Right ventricle myocardium superior (tissue), 1 donor: ENCODE data around the gene ZNF528. TPM values are rescaled to one million over a fixed set of nuclear protein-coding genes. Genes with fewer than 3 reads are reported as not detected.
A peak's percentile ranks its signal among the peaks of the same experiment; 100 is the strongest.

ENCODE experiments used
- ATAC-seq: fragments of 200-7000 bp; cut with Tn5 transposase; one replicate; pipeline ENCODE4 v1.9.1; 2020; ENCODE audit warnings: mild to moderate bottlenecking; ENCODE audit not compliant: poor library complexity
- DNase-seq: peaks from one replicate; pipeline ENCODE4 v3.0.0-alpha.2; 2020
- intact Hi-C: fragments of 100-400 bp; cut with DNase I; formaldehyde crosslinking; loops from one replicate; pipeline ENCODE4 v1.11.2; 2022
- long read RNA-seq: library from polyadenylated mRNA; unstranded; transcript quantifications from one replicate; pipeline ENCODE4 v2.0.0, GENCODE V29; 2021
- total RNA-seq: library from RNA; stranded (reverse); fragmentation: NEBNext Ultra II Directional; extraction: Animal tissue kit (Norgen Biotek cat#: 25700); gene quantifications from one replicate; pipeline ENCODE4 v1.2.1, GENCODE V29; 2021
- donor health status: DM: no; HTN: yes; CAD: no; lungs with severe emphysema.

The ZNF528 gene
- 10.8 TPM for total RNA-seq
- long read RNA-seq, partial matches to known transcripts, result 1 of 5 reads
- long read RNA-seq, other reads (novel, unspliced or antisense), result 4 of 5 reads

DNA sequence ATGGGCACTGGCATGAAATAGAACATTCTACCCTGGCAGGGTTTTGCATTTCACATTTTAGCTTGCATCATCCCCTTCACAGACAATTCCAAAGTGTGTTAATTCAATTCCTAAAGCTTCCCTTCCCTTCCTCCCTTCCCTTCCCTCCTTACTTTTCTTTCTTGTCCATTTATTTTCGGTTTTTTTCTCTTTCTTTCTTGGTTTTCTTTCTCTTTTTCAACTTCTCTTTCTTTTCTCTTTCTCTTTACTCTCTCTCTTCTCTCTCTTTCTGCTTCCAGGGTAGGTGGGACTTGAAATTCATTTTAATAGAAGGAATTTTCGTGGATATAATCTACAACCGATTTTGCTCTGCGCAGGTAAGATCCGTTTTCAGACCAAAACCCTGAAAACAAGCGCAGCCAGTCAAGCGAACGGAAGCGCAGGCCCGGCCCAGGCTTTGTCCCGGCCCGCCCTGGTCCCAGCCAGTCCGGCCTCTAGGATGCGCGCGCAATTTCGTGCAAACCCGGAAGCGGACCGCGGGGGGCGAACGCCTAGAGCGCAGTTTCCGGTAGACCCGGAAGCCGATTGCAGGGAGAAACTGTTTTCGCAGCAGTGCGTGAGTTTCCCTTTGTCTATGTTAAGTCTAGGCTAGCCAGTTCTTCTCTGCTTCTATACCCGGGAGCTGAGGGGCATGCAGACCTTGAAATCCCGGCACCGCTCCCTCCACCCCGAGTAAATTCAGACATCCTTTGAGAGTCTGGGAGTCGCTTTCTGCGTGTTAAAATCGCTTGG, at the start of gene ZNF528:
TSS of gene ZNF528 (plus strand) at position 540 of the 771 bp plus-strand sequence. CDS start 4,165 bp downstream, outside the sequence.
- intact Hi-C loops, result no loop called here
- DNase-seq, result peak; percentile 98
- ATAC-seq, result peak; percentile 100

GRCh38 chr19:52351512-52351911, 46.1 kb upstream of the ZNF528 start:
- no peak for ATAC-seq
- no peak for DNase-seq
- intact Hi-C loops, result no loop called here

- intact Hi-C loops, result no loop called here
- no peak for ATAC-seq
- DNase-seq, result no peak
Observed at GRCh38 chr19:52366414-52366824, 31.2 kb upstream of the ZNF528 start.

DNA sequence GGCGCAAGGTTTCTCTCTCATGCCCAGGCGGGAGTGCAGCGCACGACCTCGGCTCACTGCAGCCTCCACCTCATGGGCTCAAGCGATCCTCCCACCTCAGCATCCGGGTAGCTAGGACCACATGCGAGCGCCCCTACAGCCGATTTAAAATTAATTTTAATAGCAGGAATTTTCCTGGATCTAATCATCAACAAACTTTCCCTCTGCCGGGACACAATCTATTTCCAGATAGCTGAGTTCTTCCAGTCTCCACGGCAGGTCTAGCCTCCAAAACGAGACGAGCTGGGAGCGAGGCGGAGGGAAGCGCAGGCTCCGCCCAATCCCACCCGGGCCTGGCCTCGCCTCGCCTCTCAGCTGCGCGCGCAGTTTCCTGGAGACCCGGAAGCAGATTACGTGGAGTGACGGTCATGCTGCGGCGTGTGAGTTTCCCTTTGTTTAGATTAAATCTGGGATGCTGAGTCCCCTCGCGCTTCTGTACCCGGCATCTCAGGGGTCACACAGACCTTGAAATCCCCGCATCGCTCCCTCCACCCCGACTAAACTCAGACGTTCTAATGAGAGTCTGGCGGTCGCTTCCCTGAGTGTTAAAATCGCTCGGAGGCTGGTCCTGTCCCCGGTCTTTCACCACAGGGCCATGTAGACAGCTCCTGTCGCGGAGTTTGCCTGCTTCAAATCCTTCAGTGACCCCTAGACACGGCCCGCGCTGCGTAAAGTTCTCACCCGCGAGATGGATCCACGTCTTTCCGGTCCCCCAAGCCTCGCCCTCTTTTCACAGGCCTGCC, 27.9 kb upstream of the ZNF528 start, which contains the start of gene ZNF880:
TSS of gene ZNF880 (plus strand) at position 365 of the 782 bp plus-strand sequence. CDS start at position 408, 43 bp downstream.
- ATAC-seq (peak; percentile 100), DNase-seq (peak; percentile 97)
- intact Hi-C loops, result no loop called here

DNA sequence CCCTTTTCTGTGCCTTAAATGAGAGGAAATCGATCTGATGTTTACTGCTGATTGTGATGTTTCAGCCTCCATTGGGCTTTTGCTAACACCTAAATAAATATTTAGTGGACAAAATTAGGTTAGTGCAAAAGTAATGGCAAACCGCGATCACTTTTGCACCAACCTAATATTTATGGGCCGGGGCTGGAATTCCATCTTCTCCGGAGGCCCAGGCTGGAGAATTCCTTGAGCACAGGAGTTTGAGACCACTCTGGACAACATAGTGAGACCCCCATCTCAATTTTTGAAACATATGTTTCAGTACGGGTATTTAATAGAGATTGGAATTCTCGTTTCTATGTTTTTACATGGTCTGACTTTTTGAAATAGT, 27.3 kb upstream of the ZNF528 start:
- ATAC-seq, result no peak
- intact Hi-C loops, result no loop called here

GRCh38 chr19:52391135-52391534, 6.5 kb upstream of the ZNF528 start:
- intact Hi-C loops, result no loop called here
- ATAC-seq, result no peak
- no peak for DNase-seq

More for the DNA sequence above, 27.3 kb upstream of the ZNF528 start:
- no peak for DNase-seq

GRCh38 chr19:52398081-52398441, 412 bp downstream of the ZNF528 start:
- intact Hi-C loops, result no loop called here

DNA sequence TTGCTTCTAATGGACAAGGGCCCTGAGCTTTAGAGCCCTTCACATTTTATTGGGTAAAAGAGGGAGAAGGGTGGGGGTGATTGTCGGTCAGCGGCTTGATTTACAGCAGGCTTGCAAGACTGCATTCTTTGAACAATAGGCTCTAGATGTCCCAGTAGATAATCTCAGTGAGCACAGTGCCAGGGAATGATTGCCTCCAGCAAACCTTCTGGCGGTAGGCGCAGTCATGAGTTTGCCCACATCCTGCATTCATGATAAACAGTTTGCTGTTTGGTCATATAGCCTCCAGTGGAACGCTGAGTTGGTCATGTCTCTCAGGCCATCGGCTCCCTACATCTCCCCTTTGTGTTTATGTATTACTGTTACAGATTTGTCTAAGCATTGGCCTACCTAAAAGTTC, 12.6 kb downstream of the ZNF528 start:
- ATAC-seq (no peak), DNase-seq (no peak)
- intact Hi-C loops, result no loop called here

More at GRCh38 chr19:52398081-52398441, 412 bp downstream of the ZNF528 start:
- DNase-seq, result no peak
- peak; percentile 37 for ATAC-seq

GRCh38 chr19:52415711-52416110, 18.1 kb downstream of the ZNF528 start:
- DNase-seq (no peak), ATAC-seq (no peak)
- intact Hi-C loops, result no loop called here

DNA sequence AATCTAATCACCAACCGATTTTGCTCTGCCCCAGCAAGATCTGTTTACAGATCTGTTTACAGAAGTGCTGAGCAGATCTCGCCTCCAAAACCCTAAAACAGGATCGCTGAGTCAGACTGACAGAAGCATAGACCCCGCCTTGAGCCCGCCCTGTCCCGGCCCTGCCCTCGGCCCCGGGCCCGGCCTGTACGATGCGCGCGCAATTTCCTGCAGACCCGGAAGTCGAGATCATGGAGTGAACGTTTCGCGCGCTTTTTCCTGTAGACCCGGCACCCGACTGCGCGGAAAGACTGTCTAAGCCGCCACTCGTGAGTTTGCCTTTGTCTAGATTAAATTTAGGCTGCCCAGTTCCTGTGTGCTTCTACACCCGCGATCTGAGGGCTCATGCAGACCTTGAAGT, 31.3 kb downstream of the ZNF528 start, which contains the start of gene ZNF534:
TSS of gene ZNF534 (plus strand) at position 212 of the 400 bp plus-strand sequence. CDS start 2,327 bp downstream, outside the sequence.
- no peak for DNase-seq
- intact Hi-C loops, result no loop called here
- no peak for ATAC-seq

DNA sequence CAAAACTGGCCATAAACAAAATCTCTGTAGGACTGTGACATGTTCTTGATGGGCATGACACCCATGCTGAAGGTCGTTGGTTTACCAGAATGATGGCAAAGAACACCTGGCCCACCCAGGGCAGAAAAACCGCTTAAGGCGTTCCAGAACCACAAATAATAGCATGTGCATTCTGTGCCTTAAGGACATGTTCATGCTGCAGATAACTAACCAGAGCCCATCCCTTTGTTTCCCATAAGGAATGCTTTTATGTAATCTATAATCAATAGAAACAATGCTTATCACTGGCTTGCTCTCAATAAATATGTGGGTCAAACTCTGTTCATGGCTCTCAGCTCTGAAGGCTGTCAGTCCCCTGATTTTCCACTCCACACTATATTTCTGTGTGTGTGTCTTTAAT, 44.5 kb downstream of the ZNF528 start:
- intact Hi-C loops, result no loop called here
- DNase-seq, result no peak

GRCh38 chr19:52444506-52444905, 46.9 kb downstream of the ZNF528 start:
- no peak for ATAC-seq
- DNase-seq, result no peak
- intact Hi-C loops, result no loop called here

More for the DNA sequence above, 44.5 kb downstream of the ZNF528 start:
- no peak for ATAC-seq

- ATAC-seq, result no peak
- intact Hi-C loops, result no loop called here
Observed at GRCh38 chr19:52451241-52451640, 53.6 kb downstream of the ZNF528 start.

DNA sequence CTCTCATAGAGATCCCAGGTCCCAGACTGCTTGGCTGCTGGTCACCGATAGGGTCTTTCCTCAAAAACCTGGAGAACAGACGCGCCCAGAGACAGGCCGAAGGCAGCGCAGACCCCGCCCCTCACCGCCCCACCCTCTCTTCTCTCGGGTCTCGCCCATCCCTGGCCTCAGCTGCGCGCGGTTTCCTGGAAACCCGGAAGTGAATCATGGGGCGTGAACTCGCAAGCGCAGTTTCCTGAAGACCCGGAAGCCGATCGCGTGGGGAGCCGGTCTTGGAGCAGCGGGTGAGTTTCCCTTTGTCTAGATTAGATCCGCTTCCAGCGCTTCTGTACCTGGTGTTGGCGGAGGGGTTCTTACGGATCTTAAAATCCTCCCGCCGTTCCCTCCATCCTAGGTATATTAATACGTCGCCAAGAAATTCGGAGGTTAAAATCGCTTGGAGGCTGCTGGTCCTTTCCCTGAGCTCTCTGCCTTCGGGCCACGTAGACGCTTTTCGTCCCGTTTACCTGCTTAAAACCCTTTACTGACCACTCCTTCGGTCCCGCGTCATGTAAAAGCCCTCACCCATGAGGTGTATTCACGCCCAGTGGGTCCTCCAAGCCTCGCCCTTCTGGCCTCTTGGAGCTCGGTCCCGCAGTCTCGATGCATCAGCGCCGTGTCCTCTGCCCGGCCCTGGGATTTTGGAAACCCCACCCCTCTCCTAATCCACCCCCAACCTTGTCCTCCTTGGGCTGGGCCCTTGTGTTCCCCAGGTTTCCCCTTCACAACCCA, 55.9 kb downstream of the ZNF528 start, which contains the start of gene ZNF578:
TSS of gene ZNF578 (plus strand) at position 230 of the 771 bp plus-strand sequence. CDS start 48,293 bp downstream, outside the sequence.
- DNase-seq (peak; percentile 91), ATAC-seq (peak; percentile 99)
- intact Hi-C loops, result no loop called here

More at GRCh38 chr19:52451241-52451640, 53.6 kb downstream of the ZNF528 start:
- DNase-seq, result no peak

DNA sequence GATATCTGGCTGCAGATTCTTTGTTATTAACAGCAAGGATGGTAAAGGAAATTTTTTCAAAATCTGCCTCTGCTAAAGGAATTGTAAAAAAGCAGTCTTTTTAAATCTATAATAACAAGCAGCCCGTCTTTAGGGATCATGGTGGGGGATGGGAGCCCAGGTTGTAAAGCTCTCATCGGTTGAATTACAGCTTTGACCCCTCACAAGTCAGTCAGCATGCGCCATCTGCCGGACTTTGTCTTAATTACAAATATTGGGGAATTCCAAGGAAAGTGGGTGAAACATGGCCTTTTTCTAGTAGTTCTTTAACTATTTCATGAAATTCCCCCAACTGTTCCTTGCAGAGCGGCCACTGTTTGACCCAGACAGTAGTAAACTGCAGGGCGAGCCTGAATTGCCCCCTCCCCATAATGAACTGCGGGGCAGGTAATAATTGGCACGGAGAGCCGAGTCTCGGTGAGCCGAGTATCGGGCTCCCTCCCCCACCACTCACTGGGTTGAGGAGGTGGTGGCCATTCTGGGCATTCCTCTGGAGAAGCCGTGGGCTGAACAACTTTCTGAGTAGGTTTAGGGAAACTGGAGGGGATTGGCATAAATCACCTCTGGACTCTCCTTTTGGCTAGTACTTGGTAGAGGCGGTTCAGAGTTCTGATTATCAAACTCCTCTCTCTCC, 67.3 kb downstream of the ZNF528 start:
- intact Hi-C loops, result no loop called here
- ATAC-seq (no peak), DNase-seq (no peak)
